HG03571 (cell line): Measurements from ENCODE around the gene SLC49A3.
"Not testable (repeated sequence)": the region's sequence is repeated elsewhere in the genome, so short reads cannot be mapped to it uniquely, and the experiment has no call there.

Experiments used
- ATAC-seq: cut with Tn5 transposase; IDR thresholded peaks from one replicate; pipeline ENCODE4 v1.9.1; 2021; ENCODE audit not compliant: unreplicated experiment

The SLC49A3 gene

GRCh38 chr4:681736-682451 lies 7.1 kb downstream of the SLC49A3 start:
- no peak for ATAC-seq

GRCh38 chr4:680928-681645 lies 7.9 kb downstream of the SLC49A3 start:
- ATAC-seq = peak; percentile 35

GRCh38 chr4:680551-680927 lies 8.4 kb downstream of the SLC49A3 start:
- ATAC-seq = peak; percentile 28

GRCh38 chr4:680091-680490 lies 8.9 kb downstream of the SLC49A3 start:
- ATAC-seq = no peak

- no peak for ATAC-seq
These were observed 9.3 kb downstream of the SLC49A3 start for GRCh38 chr4:679629-680028.

- no peak for ATAC-seq
These were observed 9.9 kb downstream of the SLC49A3 start for GRCh38 chr4:679104-679481.

- no peak for ATAC-seq
These were observed 10.4 kb downstream of the SLC49A3 start for GRCh38 chr4:678331-679103.

GRCh38 chr4:677431-678293 lies 11.3 kb downstream of the SLC49A3 start:
- ATAC-seq = no peak

GRCh38 chr4:676871-677235 lies 12.1 kb downstream of the SLC49A3 start:
- no peak for ATAC-seq

GRCh38 chr4:675980-676870 lies 12.7 kb downstream of the SLC49A3 start:
- ATAC-seq = no peak

- no peak for ATAC-seq
These were observed 13.7 kb downstream of the SLC49A3 start for GRCh38 chr4:675036-675882.

- peak; percentile 77 for ATAC-seq
These were observed 14.5 kb downstream of the SLC49A3 start, which contains the start of the genes ATP5ME and MYL5 for GRCh38 chr4:674172-675035. TSS of gene ATP5ME (minus strand) at chr4:674276. CDS start at chr4:674247, 29 bp downstream. TSS of gene MYL5 (plus strand) at chr4:674542. CDS start at chr4:678027, 3,485 bp downstream.

- ATAC-seq = no peak
These were observed 15.4 kb downstream of the SLC49A3 start for GRCh38 chr4:673349-674091.

GRCh38 chr4:671769-672168 lies 17.2 kb downstream of the SLC49A3 start:
- no peak for ATAC-seq

- not testable (repeated sequence) for ATAC-seq
These were observed 19.0 kb downstream of the SLC49A3 start for GRCh38 chr4:669806-670559.

- not testable (repeated sequence) for ATAC-seq
These were observed 20.7 kb downstream of the SLC49A3 start for GRCh38 chr4:668219-668618.

GRCh38 chr4:667545-667925 lies 21.4 kb downstream of the SLC49A3 start:
- ATAC-seq = no peak
